ENCODE measurements around the gene PM20D2.

GRCh38 chr6:89162047-89162371, 16.2 kb downstream of the PM20D2 start:
- no peak for TF ChIP-seq CTCF (conservative IDR thresholded peaks at IDR 0.05 in 1 of 2, IDR thresholded peaks at IDR 0.05 in 1 of 2; ENCODE audit: low read depth in 1 of 2, low read length in 2 of 2)
- TF ChIP-seq EZH2 (IDR thresholded peaks at IDR 0.05; ENCODE audit: low read length, missing control alignments), result no peak
